ENCODE results near the gene HLCS.

HLCS gene

GRCh38 chr21:36773995-36774394 is 192.5 kb downstream of the HLCS start:
- Histone ChIP-seq H3K4me1 (ENCODE audit: control insufficient read depth, insufficient read depth, low read length) (peaks cover 6% of the 10 kb centered on the region), H3K36me3 (ENCODE audit: control insufficient read depth in 2 of 2, insufficient read depth in 1 of 2, low read length in 2 of 2) (no peaks in the 10 kb centered on the region; a peak in 1 of 3 replicates), H3K4me3 (ENCODE audit: low read depth, low read length) (no peak overlapping the region), H3K9me3 (ENCODE audit: control insufficient read depth, insufficient read depth, low read depth, low read length) (no peaks in the 10 kb centered on the region), H3K27ac (ENCODE audit: extremely low read depth, low read depth, low read length) (no peak overlapping the region)
- TF ChIP-seq ZXDB (tag by site-specific recombination; IDR thresholded peaks at IDR 0.05) = no peak
- TF ChIP-seq GLIS2 (tag by site-specific recombination; IDR thresholded peaks at IDR 0.05) = no peak
- no peak for TF ChIP-seq KLF8 (tag by site-specific recombination; IDR thresholded peaks at IDR 0.05)
- no peak for TF ChIP-seq ZSCAN16 (tag by site-specific recombination; IDR thresholded peaks at IDR 0.05)
- no peak for TF ChIP-seq WT1 (tag by site-specific recombination; IDR thresholded peaks at IDR 0.05)
- TF ChIP-seq ZNF274 (IDR thresholded peaks at IDR 0.05; ENCODE audit: low read length) = no peak
- no peak for TF ChIP-seq ZNF274 (tag by site-specific recombination; IDR thresholded peaks at IDR 0.05; ENCODE audit: borderline replicate concordance)
- no peak for TF ChIP-seq ZNF239 (tag by site-specific recombination; IDR thresholded peaks at IDR 0.05)
- no peak for TF ChIP-seq ZNF350 (tag by site-specific recombination; IDR thresholded peaks at IDR 0.05)
- no peak for TF ChIP-seq ZNF624 (tag by site-specific recombination; IDR thresholded peaks at IDR 0.05)
- no peak for TF ChIP-seq ZBTB26 (tag by site-specific recombination; optimal IDR thresholded peaks at IDR 0.05)
- TF ChIP-seq ZBTB44 (tag by site-specific recombination; IDR thresholded peaks at IDR 0.05) = no peak
- no peak for TF ChIP-seq ZNF658 (tag by site-specific recombination; IDR thresholded peaks at IDR 0.05)
- no peak for TF ChIP-seq ZNF621 (tag by site-specific recombination; IDR thresholded peaks at IDR 0.05)
- no peak for TF ChIP-seq MEIS1 (CRISPR knock-in tag; IDR thresholded peaks at IDR 0.05; ENCODE audit: borderline replicate concordance)
- TF ChIP-seq ZNF155 (tag by site-specific recombination; IDR thresholded peaks at IDR 0.05) = no peak
- TF ChIP-seq ZNF549 (tag by site-specific recombination; IDR thresholded peaks at IDR 0.05) = no peak
- TF ChIP-seq SCRT1 (tag by site-specific recombination; IDR thresholded peaks at IDR 0.05; ENCODE audit: borderline replicate concordance) = no peak
- TF ChIP-seq ZBTB6 (tag by site-specific recombination; IDR thresholded peaks at IDR 0.05) = no peak
- no peak for TF ChIP-seq INSM2 (tag by site-specific recombination; IDR thresholded peaks at IDR 0.05)
- no peak for TF ChIP-seq MYNN (tag by site-specific recombination; IDR thresholded peaks at IDR 0.05; ENCODE audit: borderline replicate concordance)
- ChIA-PET POLR2A (no interaction called here), CTCF (no interaction called here)

- H3K36me3 ChIP-seq (ENCODE audit: control insufficient read depth in 2 of 2, insufficient read depth in 1 of 2, low read length in 2 of 2) = no peaks in the 10 kb centered on the region; a peak in 1 of 3 replicates
- ChIA-PET POLR2A (no interaction called here), CTCF (no interaction called here)
Observed at GRCh38 chr21:36773117-36773516, 193.4 kb downstream of the HLCS start.

More at GRCh38 chr21:36773117-36773516, 193.4 kb downstream of the HLCS start:
- Histone ChIP-seq H3K9me3 (ENCODE audit: control insufficient read depth, insufficient read depth, low read depth, low read length) (no peaks in the 10 kb centered on the region), H3K4me1 (ENCODE audit: control insufficient read depth, insufficient read depth, low read length) (peaks cover 9% of the 10 kb centered on the region), H3K4me3 (ENCODE audit: low read depth, low read length) (no peak overlapping the region), H3K27ac (ENCODE audit: extremely low read depth, low read depth, low read length) (no peak overlapping the region)
- TF ChIP-seq KLF10 (tag by site-specific recombination; IDR thresholded peaks at IDR 0.05) = no peak
- TF ChIP-seq ZNF623 (tag by site-specific recombination; IDR thresholded peaks at IDR 0.05) = no peak
- TF ChIP-seq ZNF426 (tag by site-specific recombination; IDR thresholded peaks at IDR 0.05) = no peak
- no peak for TF ChIP-seq KLF17 (tag by site-specific recombination; IDR thresholded peaks at IDR 0.05)
- TF ChIP-seq EGR2 (tag by site-specific recombination; IDR thresholded peaks at IDR 0.05; ENCODE audit: low read depth) = no peak
- TF ChIP-seq HOXA7 (CRISPR knock-in tag; IDR thresholded peaks at IDR 0.05; ENCODE audit: borderline replicate concordance) = no peak
- TF ChIP-seq MYNN (tag by site-specific recombination; IDR thresholded peaks at IDR 0.05; ENCODE audit: borderline replicate concordance) = no peak
- no peak for TF ChIP-seq REPIN1 (tag by site-specific recombination; IDR thresholded peaks at IDR 0.05; ENCODE audit: low read depth)
- no peak for TF ChIP-seq GLIS2 (tag by site-specific recombination; IDR thresholded peaks at IDR 0.05)
- no peak for TF ChIP-seq HOXD13 (CRISPR knock-in tag; IDR thresholded peaks at IDR 0.05; ENCODE audit: borderline replicate concordance)
- TF ChIP-seq GLIS1 (tag by site-specific recombination; IDR thresholded peaks at IDR 0.05) = no peak
